ENCODE measurements around the gene SLC9B2. TPM values are rescaled to one million over a fixed set of nuclear protein-coding genes. Genes with fewer than 3 reads are reported as not detected.

The SLC9B2 gene
- total and polyA plus RNA-seq, 2 donors (not counting 1 experiment from before 2014, with no cell fraction given), result 16.4 to 37.6 TPM

DNA sequence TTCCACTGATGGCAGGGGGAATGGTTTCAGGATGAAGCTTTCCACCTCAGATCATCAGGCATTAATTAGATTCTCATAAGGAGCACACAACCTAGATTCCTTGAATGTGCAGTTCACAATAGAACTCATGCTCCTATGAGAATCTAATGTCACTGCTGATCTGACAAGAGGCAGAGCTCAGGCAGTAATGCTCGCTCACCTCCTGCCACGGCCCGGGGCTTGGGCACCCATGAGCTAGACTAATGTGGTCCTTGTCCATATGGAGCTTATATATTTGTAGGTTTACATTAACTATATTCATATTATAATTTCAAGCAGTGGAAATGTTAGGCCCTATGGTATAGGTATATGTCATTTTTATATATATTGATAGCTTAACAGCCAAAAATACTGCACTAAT is 24.4 kb downstream of the SLC9B2 start:
- H3K9me3 ChIP-seq (ENCODE audit: control extremely low read depth in 1 of 3, control insufficient read depth in 2 of 3, insufficient read depth in 1 of 3, low read length in 2 of 3), result peaks cover 0 to 7% (median 1%) of the 10 kb centered on the region in 3 donors
- no peak for DNase-seq
- no CpG with 5 or more reads among the region's 3 CpGs for WGBS (ENCODE audit: insufficient coverage)
- intact Hi-C loops (cut with micrococcal nuclease), result no loop called here
- no peak for ATAC-seq (ENCODE audit: low read depth)
- H3K4me2 ChIP-seq (replicated peaks; ENCODE audit: low read depth, low read length, poor library complexity, severe bottlenecking), result no peak overlapping the region
- H2AFZ ChIP-seq (ENCODE audit: insufficient read depth, low read depth, low read length, poor library complexity, severe bottlenecking), result no peak overlapping the region
- POLR2A ChIA-PET, result interaction anchor here (0.5 to 0.7 kb wide), 2 partner anchors 20 to 1757 kb away, joined by 5 read pairs; no protein-coding TSS in a partner anchor
- H3K27me3 ChIP-seq (replicated peaks in 1 of 4; ENCODE audit: control extremely low read depth in 1 of 4, control insufficient read depth in 3 of 4, insufficient read depth in 4 of 4, low read length in 3 of 4), result no peaks in the 10 kb centered on the region
- H3K36me3 ChIP-seq (replicated peaks in 1 of 2; ENCODE audit: control extremely low read depth in 1 of 2, control insufficient read depth in 1 of 2, extremely low read depth in 1 of 2, insufficient read depth in 2 of 2, low read length in 1 of 2), result no peaks in the 10 kb centered on the region
- TF ChIP-seq EZH2 (IDR thresholded peaks at IDR 0.05; ENCODE audit: borderline replicate concordance, insufficient read depth, low read depth, low read length, poor library complexity, severe bottlenecking), result no peak
- TF ChIP-seq, protein P1, sequence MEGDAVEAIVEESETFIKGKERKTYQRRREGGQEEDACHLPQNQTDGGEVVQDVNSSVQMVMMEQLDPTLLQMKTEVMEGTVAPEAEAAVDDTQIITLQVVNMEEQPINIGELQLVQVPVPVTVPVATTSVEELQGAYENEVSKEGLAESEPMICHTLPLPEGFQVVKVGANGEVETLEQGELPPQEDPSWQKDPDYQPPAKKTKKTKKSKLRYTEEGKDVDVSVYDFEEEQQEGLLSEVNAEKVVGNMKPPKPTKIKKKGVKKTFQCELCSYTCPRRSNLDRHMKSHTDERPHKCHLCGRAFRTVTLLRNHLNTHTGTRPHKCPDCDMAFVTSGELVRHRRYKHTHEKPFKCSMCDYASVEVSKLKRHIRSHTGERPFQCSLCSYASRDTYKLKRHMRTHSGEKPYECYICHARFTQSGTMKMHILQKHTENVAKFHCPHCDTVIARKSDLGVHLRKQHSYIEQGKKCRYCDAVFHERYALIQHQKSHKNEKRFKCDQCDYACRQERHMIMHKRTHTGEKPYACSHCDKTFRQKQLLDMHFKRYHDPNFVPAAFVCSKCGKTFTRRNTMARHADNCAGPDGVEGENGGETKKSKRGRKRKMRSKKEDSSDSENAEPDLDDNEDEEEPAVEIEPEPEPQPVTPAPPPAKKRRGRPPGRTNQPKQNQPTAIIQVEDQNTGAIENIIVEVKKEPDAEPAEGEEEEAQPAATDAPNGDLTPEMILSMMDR (IDR thresholded peaks at IDR 0.05), result no peak
- H4K20me1 ChIP-seq (ENCODE audit: control insufficient read depth, insufficient read depth, low read length, poor library complexity, severe bottlenecking), result no peaks in the 10 kb centered on the region
- Mint-ChIP-seq H3K4me3 (no peak overlapping the region), H3K4me1 (no peaks in the 10 kb centered on the region), H3K9me3 (ENCODE audit: insufficient read depth) (no peaks in the 10 kb centered on the region), H3K27me3 (no peaks in the 10 kb centered on the region), H3K27ac (no peak overlapping the region)
- H3K27ac ChIP-seq (ENCODE audit: low read length in 2 of 2), result no peak overlapping the region
- H3K79me2 ChIP-seq (ENCODE audit: control insufficient read depth, insufficient read depth, low read length), result no peaks in the 10 kb centered on the region
- no peaks in the 10 kb centered on the region for H3K4me1 ChIP-seq (ENCODE audit: control insufficient read depth in 2 of 2, insufficient read depth in 2 of 2, low read length in 2 of 2)
- no peak overlapping the region for H3K4me3 ChIP-seq (ENCODE audit: control extremely low read depth in 1 of 5, extremely low read depth in 1 of 5, insufficient read depth in 1 of 5, low read depth in 2 of 5, low read length in 4 of 5)
- H3K9ac ChIP-seq (ENCODE audit: low read length), result no peak overlapping the region
- CTCF ChIA-PET, result interaction anchor here (0.8 to 1.0 kb wide), 2 partner anchors 39 to 40 kb away, joined by 3 to 5 read pairs; no protein-coding TSS in a partner anchor

DNA sequence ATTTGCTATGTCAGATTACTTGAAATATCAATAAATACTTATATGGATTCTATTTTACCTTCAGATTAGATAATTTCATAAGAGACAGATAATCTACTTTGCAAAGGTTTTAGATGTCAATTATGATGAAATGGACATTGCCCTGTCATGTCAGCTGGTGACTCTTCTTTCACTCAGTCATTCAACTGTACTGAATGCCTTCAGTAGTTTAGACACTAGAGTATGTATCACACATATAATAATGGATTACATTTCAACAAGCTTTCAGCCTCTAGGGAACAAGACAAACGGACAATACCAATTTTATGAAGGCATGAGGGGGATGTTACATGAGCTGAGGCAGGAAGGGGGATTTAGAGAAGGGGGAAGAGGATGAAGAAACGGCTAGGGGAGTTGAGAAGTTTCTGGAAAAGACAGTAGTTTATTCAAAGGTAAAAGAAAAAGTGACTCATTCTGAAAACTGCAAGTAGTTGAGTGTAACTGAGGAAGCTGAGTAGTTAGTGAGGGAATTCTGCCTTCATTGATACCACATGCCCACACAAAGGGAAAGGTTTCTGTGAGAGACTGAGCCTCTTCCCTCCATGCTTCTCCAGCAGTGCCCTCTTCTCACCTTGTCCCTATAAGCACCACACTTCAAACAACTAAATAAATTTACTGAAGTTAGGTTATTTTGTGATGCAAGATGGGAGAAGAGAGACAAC is 25.7 kb downstream of the SLC9B2 start:
- Mint-ChIP-seq H3K27ac (no peak overlapping the region), H3K4me3 (no peak overlapping the region), H3K9me3 (ENCODE audit: insufficient read depth) (no peaks in the 10 kb centered on the region), H3K27me3 (no peaks in the 10 kb centered on the region), H3K4me1 (peaks cover 8% of the 10 kb centered on the region)
- ATAC-seq (ENCODE audit: low read depth) (no peak), DNase-seq (no peak)
- no peak overlapping the region for H3K4me3 ChIP-seq (ENCODE audit: control extremely low read depth in 1 of 5, extremely low read depth in 1 of 5, insufficient read depth in 1 of 5, low read depth in 2 of 5, low read length in 4 of 5)
- no peaks in the 10 kb centered on the region for H3K36me3 ChIP-seq (replicated peaks in 1 of 2; ENCODE audit: control extremely low read depth in 1 of 2, control insufficient read depth in 1 of 2, extremely low read depth in 1 of 2, insufficient read depth in 2 of 2, low read length in 1 of 2)
- H2AFZ ChIP-seq (ENCODE audit: insufficient read depth, low read depth, low read length, poor library complexity, severe bottlenecking), result no peak overlapping the region
- peaks cover 0 to 3% (median 0%) of the 10 kb centered on the region in 3 donors for H3K9me3 ChIP-seq (ENCODE audit: control extremely low read depth in 1 of 3, control insufficient read depth in 2 of 3, insufficient read depth in 1 of 3, low read length in 2 of 3)
- POLR2A ChIA-PET, result no interaction called here
- 92% methylated on average over 1 of the region's 2 CpGs for WGBS (ENCODE audit: insufficient coverage)
- no peaks in the 10 kb centered on the region for H4K20me1 ChIP-seq (ENCODE audit: control insufficient read depth, insufficient read depth, low read length, poor library complexity, severe bottlenecking)
- H3K27ac ChIP-seq (ENCODE audit: low read length in 2 of 2), result no peak overlapping the region
- no peaks in the 10 kb centered on the region for H3K4me1 ChIP-seq (ENCODE audit: control insufficient read depth in 2 of 2, insufficient read depth in 2 of 2, low read length in 2 of 2)
- intact Hi-C loops (cut with micrococcal nuclease), result no loop called here
- CTCF ChIA-PET, result interaction anchor here (0.8 to 1.2 kb wide), 3 partner anchors 25 to 41 kb away, joined by 3 read pairs; partner anchors contain the start of gene SLC9B2
- no peak overlapping the region for H3K9ac ChIP-seq (ENCODE audit: low read length)
- no peaks in the 10 kb centered on the region for H3K79me2 ChIP-seq (ENCODE audit: control insufficient read depth, insufficient read depth, low read length)
- H3K4me2 ChIP-seq (replicated peaks; ENCODE audit: low read depth, low read length, poor library complexity, severe bottlenecking), result no peak overlapping the region
- TF ChIP-seq EZH2 (IDR thresholded peaks at IDR 0.05; ENCODE audit: borderline replicate concordance, insufficient read depth, low read depth, low read length, poor library complexity, severe bottlenecking), result no peak
- TF ChIP-seq, protein P1 (IDR thresholded peaks at IDR 0.05), result no peak
- H3K27me3 ChIP-seq (replicated peaks in 1 of 4; ENCODE audit: control extremely low read depth in 1 of 4, control insufficient read depth in 3 of 4, insufficient read depth in 4 of 4, low read length in 3 of 4), result no peaks in the 10 kb centered on the region

All from B cell (primary cell).